Measurements from ENCODE around the gene PHF21B.

DNA sequence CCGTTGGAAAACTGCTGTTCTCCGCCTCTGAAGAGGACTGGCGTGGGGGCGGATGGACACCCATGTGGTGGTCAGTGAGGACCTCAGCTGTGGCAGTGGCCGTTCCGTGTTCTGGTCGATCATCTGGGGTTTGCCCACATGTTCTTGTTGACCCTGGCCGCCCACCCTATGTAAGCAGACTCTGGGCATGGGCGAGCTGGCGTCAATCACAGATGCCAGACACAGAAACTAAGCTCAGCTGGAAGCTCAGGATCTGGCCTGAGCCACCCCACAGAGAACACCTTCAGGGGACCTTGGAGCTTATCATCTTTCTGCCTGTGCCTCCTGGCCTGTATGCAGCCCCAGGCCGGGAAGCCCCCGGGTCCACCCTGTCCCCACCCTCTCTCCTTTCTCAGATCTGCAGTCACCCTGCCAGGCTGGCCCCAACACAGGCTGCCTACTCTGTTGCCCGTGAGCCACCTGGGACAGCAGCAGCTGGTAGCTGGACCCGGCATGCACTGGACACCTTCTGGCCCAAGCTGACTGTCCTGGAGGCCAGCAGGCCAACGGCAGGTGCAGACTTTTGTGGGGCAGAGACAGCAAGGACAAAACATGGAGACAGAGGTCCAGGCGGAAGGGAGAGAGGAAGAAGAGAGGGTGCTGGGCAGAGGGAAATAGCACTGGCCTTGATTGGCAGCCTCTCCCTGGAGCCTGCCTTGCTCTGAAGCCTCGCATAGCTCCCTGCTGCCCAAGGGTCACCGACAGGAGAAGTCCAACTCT, 91.5 kb downstream of the PHF21B start:
- TF ChIP-seq EZH2 (IDR thresholded peaks at IDR 0.05) (no peak), POLR2AphosphoS5 (IDR thresholded peaks at IDR 0.05; ENCODE audit: borderline replicate concordance, low read depth, low read length) (no peak), FOXP2 (optimal IDR thresholded peaks at IDR 0.05; ENCODE audit: control extremely low read depth, extremely low read length, insufficient read depth) (no peak)
